Measurements from ENCODE around the gene CCDC78. TPM values are rescaled to one million over a fixed set of nuclear protein-coding genes. Genes with fewer than 3 reads are reported as not detected.

The CCDC78 gene
- total and polyA plus RNA-seq, 2 of the 4 experiments (the other 2 are of a cell fraction): 0.54 to 4.6 TPM

DNA sequence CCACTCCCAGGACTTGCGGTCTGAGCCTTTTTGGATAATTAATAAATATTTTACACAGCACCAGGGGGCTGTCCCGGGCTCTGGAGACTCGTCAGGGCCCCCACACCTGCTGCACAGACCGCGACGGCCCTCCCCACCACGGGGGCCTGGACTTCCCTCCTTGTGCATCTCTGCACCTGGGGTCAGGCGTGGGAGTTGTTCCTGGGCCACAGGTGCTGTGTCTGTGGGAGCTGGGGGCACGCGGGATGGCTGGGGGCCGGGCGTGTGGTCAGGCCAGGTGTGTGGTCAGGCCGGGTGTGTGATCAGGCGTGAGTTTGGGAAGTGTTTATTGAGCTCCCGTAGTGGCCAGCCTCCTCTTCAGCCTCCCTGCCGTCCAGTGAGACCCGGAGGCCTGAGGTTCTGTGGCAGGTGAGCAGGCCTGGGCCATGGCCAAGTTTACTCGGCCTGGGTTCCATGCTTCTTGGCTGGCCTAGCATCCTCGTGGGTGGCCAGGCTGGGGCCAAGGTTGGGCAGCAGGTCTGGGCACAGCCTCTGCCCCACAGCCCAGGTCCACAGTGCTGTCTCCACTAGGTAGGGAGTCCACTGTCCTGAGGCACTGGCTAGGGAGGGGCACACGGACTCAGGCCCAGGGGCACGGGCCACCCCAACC, 47.9 kb downstream of the CCDC78 start:
- H4K20me1 ChIP-seq (ENCODE audit: insufficient read depth, low read length): peaks cover 46% of the 10 kb centered on the region
- no peak overlapping the region for H3K14ac ChIP-seq (replicated peaks; ENCODE audit: low read depth, low read length)
- no TSS peak for BruUV-seq (replicated peaks)
- no peak for TF ChIP-seq CHD1 (IDR thresholded peaks at IDR 0.05; ENCODE audit: low read depth, low read length)
- no peak for TF ChIP-seq POLR2A (IDR thresholded peaks at IDR 0.05; ENCODE audit: low read depth, low read length)
- TF ChIP-seq, protein P1, sequence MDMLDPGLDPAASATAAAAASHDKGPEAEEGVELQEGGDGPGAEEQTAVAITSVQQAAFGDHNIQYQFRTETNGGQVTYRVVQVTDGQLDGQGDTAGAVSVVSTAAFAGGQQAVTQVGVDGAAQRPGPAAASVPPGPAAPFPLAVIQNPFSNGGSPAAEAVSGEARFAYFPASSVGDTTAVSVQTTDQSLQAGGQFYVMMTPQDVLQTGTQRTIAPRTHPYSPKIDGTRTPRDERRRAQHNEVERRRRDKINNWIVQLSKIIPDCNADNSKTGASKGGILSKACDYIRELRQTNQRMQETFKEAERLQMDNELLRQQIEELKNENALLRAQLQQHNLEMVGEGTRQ (IDR thresholded peaks at IDR 0.05; ENCODE audit: low read depth, low read length): no peak
- TF ChIP-seq RAD21 (IDR thresholded peaks at IDR 0.05; ENCODE audit: low read length): no peak
- TF ChIP-seq FOS (IDR thresholded peaks at IDR 0.05; ENCODE audit: low read depth, low read length): no peak
- TF ChIP-seq, protein P2, sequence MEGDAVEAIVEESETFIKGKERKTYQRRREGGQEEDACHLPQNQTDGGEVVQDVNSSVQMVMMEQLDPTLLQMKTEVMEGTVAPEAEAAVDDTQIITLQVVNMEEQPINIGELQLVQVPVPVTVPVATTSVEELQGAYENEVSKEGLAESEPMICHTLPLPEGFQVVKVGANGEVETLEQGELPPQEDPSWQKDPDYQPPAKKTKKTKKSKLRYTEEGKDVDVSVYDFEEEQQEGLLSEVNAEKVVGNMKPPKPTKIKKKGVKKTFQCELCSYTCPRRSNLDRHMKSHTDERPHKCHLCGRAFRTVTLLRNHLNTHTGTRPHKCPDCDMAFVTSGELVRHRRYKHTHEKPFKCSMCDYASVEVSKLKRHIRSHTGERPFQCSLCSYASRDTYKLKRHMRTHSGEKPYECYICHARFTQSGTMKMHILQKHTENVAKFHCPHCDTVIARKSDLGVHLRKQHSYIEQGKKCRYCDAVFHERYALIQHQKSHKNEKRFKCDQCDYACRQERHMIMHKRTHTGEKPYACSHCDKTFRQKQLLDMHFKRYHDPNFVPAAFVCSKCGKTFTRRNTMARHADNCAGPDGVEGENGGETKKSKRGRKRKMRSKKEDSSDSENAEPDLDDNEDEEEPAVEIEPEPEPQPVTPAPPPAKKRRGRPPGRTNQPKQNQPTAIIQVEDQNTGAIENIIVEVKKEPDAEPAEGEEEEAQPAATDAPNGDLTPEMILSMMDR (conservative IDR thresholded peaks at IDR 0.05; ENCODE audit: low read depth, low read length): no peak
- no peak for TF ChIP-seq CEBPB (IDR thresholded peaks at IDR 0.05; ENCODE audit: low read depth, low read length)
- no peak overlapping the region for H3K27ac ChIP-seq (ENCODE audit: insufficient read depth, low read length)
- H2BK120ac ChIP-seq (ENCODE audit: low read depth, low read length): no peak overlapping the region
- no peak overlapping the region for H2AFZ ChIP-seq (replicated peaks; ENCODE audit: low read length, poor library complexity)
- ChIA-PET POLR2A (ENCODE audit: unreplicated experiment) (no interaction called here), CTCF (no interaction called here)
- H3K56ac ChIP-seq (ENCODE audit: extremely low read depth, insufficient read depth, low read length): no peak overlapping the region
- H3K4me2 ChIP-seq (ENCODE audit: low read depth, low read length): no peak overlapping the region
- H3K9me1 ChIP-seq (ENCODE audit: insufficient read depth, low read length): peaks cover 15% of the 10 kb centered on the region
- no peak overlapping the region for H4K8ac ChIP-seq (ENCODE audit: low read depth in 2 of 2, low read length in 2 of 2)
- no peaks in the 10 kb centered on the region for H3K27me3 ChIP-seq (ENCODE audit: control insufficient read depth, insufficient read depth, low read length)
- H3K4me3 ChIP-seq (ENCODE audit: insufficient read depth, low read depth, low read length): no peak overlapping the region
- H2BK20ac ChIP-seq (ENCODE audit: low read depth, low read length): no peak overlapping the region
- DNase-seq (no peak), ATAC-seq (ENCODE audit: low read depth) (no peak)
- intact Hi-C loops (cut with micrococcal nuclease): no loop called here
- no peak overlapping the region for H3K23ac ChIP-seq (ENCODE audit: low read depth, low read length)
- H3K18ac ChIP-seq (ENCODE audit: low read depth, low read length): no peak overlapping the region
- no peak overlapping the region for H3K9ac ChIP-seq (ENCODE audit: low read depth, low read length)
- peak overlapping the region; percentile 67; the same call in 1 of the 2 replicates for H2AK5ac ChIP-seq (ENCODE audit: low read depth, low read length)
- no peak overlapping the region for H2BK15ac ChIP-seq (ENCODE audit: low read depth, low read length)
- peaks cover 28% of the 10 kb centered on the region for H3K36me3 ChIP-seq (ENCODE audit: control insufficient read depth, insufficient read depth, low read length)
- H3K9me3 ChIP-seq (ENCODE audit: control insufficient read depth, insufficient read depth, low read length): no peaks in the 10 kb centered on the region
- no peak overlapping the region for H4K91ac ChIP-seq (ENCODE audit: insufficient read depth, low read depth, low read length)
- no peak overlapping the region for H3K4ac ChIP-seq (ENCODE audit: low read depth, low read length)
- peaks cover 21% of the 10 kb centered on the region for H3K4me1 ChIP-seq (ENCODE audit: control insufficient read depth, insufficient read depth, low read length)
- peak overlapping the region; percentile 5 for H2AK9ac ChIP-seq (replicated peaks; ENCODE audit: low read depth, low read length, poor library complexity)
- no peak overlapping the region for H4K5ac ChIP-seq (ENCODE audit: low read depth, low read length)
- peaks cover 9 to 40% of the 10 kb centered on the region in 2 experiments; a peak in 3 of 4 replicates for H3K79me1 ChIP-seq (ENCODE audit: low read depth in 1 of 2, low read length in 2 of 2)
- in situ Hi-C loops (cut with MboI; ENCODE audit: low sequenced_read_pairs): no loop called here
- WGBS, 2 experiments (ENCODE audit: extremely low coverage in 2 of 2, insufficient read length in 1 of 2): 83% methylated on average over 9 of the region's 21 CpGs; no CpG with 5 or more reads in 1 of the 2 experiments
- H2BK5ac ChIP-seq (ENCODE audit: low read depth, low read length, poor library complexity, severe bottlenecking): no peak overlapping the region
- dilution Hi-C loops (cut with HindIII; ENCODE audit: low sequenced_read_pairs, unreplicated experiment): no loop called here

Measured in IMR-90 (cell line).